NT2/D1 (cell line): ENCODE measurements around the gene ZNF8.

ENCODE experiments used
- SUZ12 ChIP-seq: IDR thresholded peaks from 2 replicates; pipeline ENCODE4 v1.6.1; 2011; ENCODE audit not compliant: insufficient read length, insufficient read depth; ENCODE audit errors: extremely low read depth
- YY1 ChIP-seq: IDR thresholded peaks from 2 replicates; pipeline ENCODE4 v1.6.1; 2011; ENCODE audit not compliant: insufficient read length, insufficient read depth
- ZNF274 ChIP-seq: IDR thresholded peaks from 2 replicates; pipeline ENCODE4 v1.6.1; 2011; ENCODE audit warnings: mild to moderate bottlenecking, low read depth, low read length

GRCh38 chr19:58345558-58345957 lies 66.8 kb downstream of the ZNF8 start:
- TF ChIP-seq YY1 (no peak), SUZ12 (no peak), ZNF274 (no peak)
